Measurements from ENCODE around the gene AMACR.

DNA sequence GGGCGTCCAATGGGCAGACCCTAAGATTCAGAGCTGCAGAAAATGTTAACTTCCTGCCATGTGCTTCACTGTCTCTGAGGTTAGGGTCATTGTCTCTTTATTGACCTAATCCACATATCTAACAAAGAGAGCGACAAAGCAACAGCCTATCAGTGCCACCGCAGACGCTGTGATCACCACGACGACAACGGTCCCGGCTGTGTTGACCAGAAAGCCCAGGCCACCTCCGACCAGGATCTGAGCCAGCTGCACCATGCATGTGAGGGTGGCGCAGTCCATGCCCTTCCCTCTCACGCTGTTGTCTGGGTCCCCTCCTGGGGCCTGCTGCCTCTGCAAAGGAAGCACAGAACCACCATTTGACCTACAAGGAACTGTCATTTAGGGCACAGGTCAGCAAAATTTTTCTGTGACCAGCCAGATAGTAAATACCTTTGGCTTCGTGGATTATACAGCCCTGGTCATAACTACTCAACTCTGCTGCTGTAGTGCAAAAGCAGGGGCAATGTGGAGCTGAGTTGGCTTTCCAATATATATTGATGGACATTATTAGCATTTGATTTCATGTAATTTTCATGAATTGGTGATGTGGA, 63.2 kb downstream of the AMACR start:
- TF ChIP-seq, protein P1, sequence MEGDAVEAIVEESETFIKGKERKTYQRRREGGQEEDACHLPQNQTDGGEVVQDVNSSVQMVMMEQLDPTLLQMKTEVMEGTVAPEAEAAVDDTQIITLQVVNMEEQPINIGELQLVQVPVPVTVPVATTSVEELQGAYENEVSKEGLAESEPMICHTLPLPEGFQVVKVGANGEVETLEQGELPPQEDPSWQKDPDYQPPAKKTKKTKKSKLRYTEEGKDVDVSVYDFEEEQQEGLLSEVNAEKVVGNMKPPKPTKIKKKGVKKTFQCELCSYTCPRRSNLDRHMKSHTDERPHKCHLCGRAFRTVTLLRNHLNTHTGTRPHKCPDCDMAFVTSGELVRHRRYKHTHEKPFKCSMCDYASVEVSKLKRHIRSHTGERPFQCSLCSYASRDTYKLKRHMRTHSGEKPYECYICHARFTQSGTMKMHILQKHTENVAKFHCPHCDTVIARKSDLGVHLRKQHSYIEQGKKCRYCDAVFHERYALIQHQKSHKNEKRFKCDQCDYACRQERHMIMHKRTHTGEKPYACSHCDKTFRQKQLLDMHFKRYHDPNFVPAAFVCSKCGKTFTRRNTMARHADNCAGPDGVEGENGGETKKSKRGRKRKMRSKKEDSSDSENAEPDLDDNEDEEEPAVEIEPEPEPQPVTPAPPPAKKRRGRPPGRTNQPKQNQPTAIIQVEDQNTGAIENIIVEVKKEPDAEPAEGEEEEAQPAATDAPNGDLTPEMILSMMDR (conservative IDR thresholded peaks at IDR 0.05) = no peak
- no peak for TF ChIP-seq ZFX (IDR thresholded peaks at IDR 0.05)
